Chondrocyte (in vitro differentiated cells): ENCODE data around the gene PLIN3. TPM values are rescaled to one million over a fixed set of nuclear protein-coding genes. Genes with fewer than 3 reads are reported as not detected.

ENCODE experiments used
- DNase-seq: peaks from one replicate; pipeline ENCODE4 v3.0.0; 2021; ENCODE audit warnings: mixed read lengths, low spot score
- H3K27ac Mint-ChIP-seq: one replicate; pipeline ENCODE4 v1.8.0; 2021; ENCODE audit warnings: mild to moderate bottlenecking, moderate library complexity, mixed read lengths; ENCODE audit not compliant: unreplicated experiment
- H3K27me3 Mint-ChIP-seq: 2 replicates; pipeline ENCODE4 v1.8.0; 2021; ENCODE audit warnings: low read depth, mixed read lengths
- H3K36me3 Mint-ChIP-seq: 2 replicates; pipeline ENCODE4 v1.8.0; 2021; ENCODE audit warnings: low read depth, mixed read lengths
- H3K4me1 Mint-ChIP-seq: 2 replicates; pipeline ENCODE4 v1.8.0; 2021; ENCODE audit warnings: low read depth, mild to moderate bottlenecking, mixed read lengths
- H3K4me3 Mint-ChIP-seq: one replicate; pipeline ENCODE4 v1.8.0; 2021; ENCODE audit warnings: mild to moderate bottlenecking, moderate library complexity, mixed read lengths; ENCODE audit not compliant: unreplicated experiment
- H3K9me3 Mint-ChIP-seq: 2 replicates; pipeline ENCODE4 v1.8.0; 2021; ENCODE audit warnings: low read depth, mixed read lengths
- total RNA-seq: library from RNA; stranded (reverse); gene quantifications from 3 replicates; pipeline ENCODE4 v1.2.1, GENCODE V29; 2021
- TF ChIP-seq, protein P1 (sequence below): fragments of 200-600 bp; sonication (generic); IDR thresholded peaks from 2 replicates; pipeline ENCODE4 v1.5.0; 2021; ENCODE audit warnings: antibody characterized with exemption, mild to moderate bottlenecking, moderate library complexity

PLIN3 gene
- total RNA-seq, 1 donor from 2014 or later = 93.2 TPM

DNA sequence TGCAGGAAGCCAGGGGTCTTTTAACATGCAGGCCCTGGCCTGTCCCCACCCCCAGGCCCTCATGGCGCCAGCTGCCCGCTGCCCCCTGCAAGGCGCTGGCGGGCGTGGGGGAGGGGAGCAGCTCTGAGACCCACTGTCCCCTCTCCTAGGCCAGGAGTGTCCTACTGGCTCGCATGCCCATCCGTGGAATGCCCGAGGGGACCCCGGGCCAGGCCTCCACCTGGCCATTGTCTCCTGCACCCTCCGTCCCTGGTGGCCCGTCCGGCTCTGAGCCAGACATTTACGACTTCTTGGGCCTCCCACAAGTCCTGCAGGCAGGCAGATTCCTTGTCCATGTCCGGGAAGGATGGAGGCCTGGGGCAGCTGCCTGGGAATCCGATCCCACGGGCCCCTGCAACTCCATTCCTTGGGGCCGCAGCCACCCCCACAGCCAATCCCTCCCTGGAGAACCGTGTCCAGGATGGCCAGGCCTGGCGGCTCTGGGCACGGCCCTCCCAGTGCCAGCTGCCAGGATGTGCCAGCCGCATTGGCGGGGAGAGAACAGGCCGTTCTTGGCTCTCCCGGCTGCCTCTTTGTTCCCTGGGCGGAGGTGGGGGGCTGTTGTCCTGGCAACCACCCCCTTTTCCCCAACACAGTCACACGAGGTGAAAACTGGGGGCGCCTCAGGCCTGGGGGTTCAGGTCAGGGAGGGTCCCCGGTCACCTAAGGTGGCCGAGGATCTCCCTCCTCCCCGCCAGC lies 10.5 kb upstream of the PLIN3 start:
- Mint-ChIP-seq H3K36me3 (no peaks in the 10 kb centered on the region), H3K4me1 (peaks cover 8% of the 10 kb centered on the region), H3K27me3 (no peaks in the 10 kb centered on the region), H3K4me3 (no peak overlapping the region), H3K9me3 (no peaks in the 10 kb centered on the region), H3K27ac (peak overlapping the region; percentile 32)
- TF ChIP-seq, protein P1, sequence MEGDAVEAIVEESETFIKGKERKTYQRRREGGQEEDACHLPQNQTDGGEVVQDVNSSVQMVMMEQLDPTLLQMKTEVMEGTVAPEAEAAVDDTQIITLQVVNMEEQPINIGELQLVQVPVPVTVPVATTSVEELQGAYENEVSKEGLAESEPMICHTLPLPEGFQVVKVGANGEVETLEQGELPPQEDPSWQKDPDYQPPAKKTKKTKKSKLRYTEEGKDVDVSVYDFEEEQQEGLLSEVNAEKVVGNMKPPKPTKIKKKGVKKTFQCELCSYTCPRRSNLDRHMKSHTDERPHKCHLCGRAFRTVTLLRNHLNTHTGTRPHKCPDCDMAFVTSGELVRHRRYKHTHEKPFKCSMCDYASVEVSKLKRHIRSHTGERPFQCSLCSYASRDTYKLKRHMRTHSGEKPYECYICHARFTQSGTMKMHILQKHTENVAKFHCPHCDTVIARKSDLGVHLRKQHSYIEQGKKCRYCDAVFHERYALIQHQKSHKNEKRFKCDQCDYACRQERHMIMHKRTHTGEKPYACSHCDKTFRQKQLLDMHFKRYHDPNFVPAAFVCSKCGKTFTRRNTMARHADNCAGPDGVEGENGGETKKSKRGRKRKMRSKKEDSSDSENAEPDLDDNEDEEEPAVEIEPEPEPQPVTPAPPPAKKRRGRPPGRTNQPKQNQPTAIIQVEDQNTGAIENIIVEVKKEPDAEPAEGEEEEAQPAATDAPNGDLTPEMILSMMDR = no peak
- no peak for DNase-seq

GRCh38 chr19:4873930-4874329 lies 6.5 kb upstream of the PLIN3 start:
- no peak overlapping the region for H3K4me3 Mint-ChIP-seq
- no peak overlapping the region for H3K27ac Mint-ChIP-seq
- no peaks in the 10 kb centered on the region for H3K27me3 Mint-ChIP-seq
- no peaks in the 10 kb centered on the region for H3K9me3 Mint-ChIP-seq
- peaks cover 25% of the 10 kb centered on the region for H3K4me1 Mint-ChIP-seq
- no peaks in the 10 kb centered on the region for H3K36me3 Mint-ChIP-seq
- no peak for DNase-seq
- TF ChIP-seq, protein P1 = no peak

DNA sequence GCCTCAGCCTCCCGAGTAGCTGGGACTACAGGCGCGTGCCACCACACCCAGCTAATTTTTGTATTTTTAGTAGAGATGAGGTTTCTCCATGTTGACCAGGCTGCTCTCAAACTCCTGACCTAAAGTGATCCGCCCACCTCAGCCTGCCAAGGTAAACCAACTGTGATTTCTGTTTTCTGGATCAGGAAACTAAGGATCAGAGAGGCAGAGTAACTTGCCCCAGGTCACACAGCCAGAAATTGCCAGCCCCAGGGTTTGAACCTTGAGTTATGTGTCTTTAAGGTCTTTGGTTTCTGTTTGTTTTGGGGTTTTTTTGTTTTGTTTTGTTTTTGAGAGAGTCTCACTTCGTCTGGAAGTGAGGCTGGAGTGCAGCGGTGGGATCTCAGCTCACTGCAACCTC lies 4.2 kb upstream of the PLIN3 start:
- DNase-seq = no peak

DNA sequence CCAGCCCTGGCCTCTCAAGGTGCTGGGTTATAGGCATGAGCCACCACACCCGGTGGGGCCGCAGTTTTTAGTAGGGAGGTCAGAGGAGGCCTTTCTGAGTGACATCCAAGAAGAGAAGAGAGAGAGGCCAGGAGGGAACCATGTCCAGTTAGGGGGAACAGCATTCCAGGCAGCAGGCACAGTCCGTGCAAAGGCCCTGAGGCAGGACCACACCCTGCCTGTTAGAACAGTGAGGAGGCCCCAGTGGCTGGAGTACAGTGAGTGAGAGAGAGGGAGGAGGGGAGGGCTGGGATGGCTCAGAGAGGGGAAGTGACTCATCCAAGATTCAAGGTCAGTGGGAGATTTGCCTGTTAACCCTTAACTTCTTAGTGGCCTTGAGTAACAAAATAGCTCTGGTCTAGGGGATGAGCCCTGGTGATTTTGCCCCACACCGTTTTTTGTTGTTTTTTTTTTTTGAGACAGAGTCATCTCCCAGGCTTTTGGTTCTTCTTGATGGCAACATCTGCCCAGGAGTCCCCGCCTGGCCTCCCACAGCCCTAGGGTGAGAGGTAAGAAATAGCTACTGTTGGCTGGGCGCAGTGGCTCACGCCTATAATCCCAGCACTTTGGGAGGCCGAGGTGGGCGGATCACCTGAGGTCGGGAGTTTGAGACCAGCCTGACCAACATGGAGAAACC lies 2.7 kb upstream of the PLIN3 start:
- DNase-seq = no peak
- H3K36me3 Mint-ChIP-seq = no peaks in the 10 kb centered on the region
- peaks cover 31% of the 10 kb centered on the region for H3K4me1 Mint-ChIP-seq
- H3K9me3 Mint-ChIP-seq = no peaks in the 10 kb centered on the region
- TF ChIP-seq, protein P1 = no peak
- no peaks in the 10 kb centered on the region for H3K27me3 Mint-ChIP-seq
- no peak overlapping the region for H3K4me3 Mint-ChIP-seq
- H3K27ac Mint-ChIP-seq = peak overlapping the region; percentile 82

More for the DNA sequence above, 4.2 kb upstream of the PLIN3 start:
- H3K4me1 Mint-ChIP-seq = peaks cover 23% of the 10 kb centered on the region
- no peaks in the 10 kb centered on the region for H3K9me3 Mint-ChIP-seq
- H3K27me3 Mint-ChIP-seq = no peaks in the 10 kb centered on the region
- H3K36me3 Mint-ChIP-seq = no peaks in the 10 kb centered on the region
- H3K4me3 Mint-ChIP-seq = no peak overlapping the region
- TF ChIP-seq, protein P1 = no peak
- H3K27ac Mint-ChIP-seq = no peak overlapping the region

DNA sequence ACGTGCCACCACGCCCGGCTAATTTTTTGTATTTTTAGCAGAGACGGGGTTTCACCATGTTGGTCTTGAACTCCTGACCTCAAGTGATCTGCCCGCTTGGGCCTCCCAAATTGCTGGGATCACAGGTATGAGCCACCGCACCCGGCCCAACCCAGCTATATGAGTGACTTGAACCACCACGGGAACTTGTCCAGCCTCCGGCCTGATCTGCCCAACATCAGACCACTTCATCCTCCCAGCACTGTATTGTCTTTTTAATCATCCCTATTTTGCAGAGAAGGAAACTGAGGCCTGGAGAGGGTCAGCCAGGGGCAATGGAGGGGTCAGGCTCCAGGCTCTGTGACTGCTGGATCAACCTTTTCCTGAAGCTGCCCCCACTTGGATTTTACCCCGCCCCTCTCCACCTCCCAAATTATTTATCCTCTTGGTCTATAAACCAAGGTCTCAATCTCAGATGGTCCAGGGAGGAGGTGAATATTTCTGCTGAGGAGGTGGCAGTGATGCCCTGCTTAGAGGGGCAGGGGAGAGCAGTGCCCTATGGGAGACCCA lies 893 bp upstream of the PLIN3 start:
- Mint-ChIP-seq H3K9me3 (no peaks in the 10 kb centered on the region), H3K4me1 (peaks cover 34% of the 10 kb centered on the region), H3K4me3 (peak overlapping the region; percentile 80), H3K27me3 (no peaks in the 10 kb centered on the region), H3K36me3 (no peaks in the 10 kb centered on the region), H3K27ac (peak overlapping the region; percentile 85)
- TF ChIP-seq, protein P1 = no peak
- DNase-seq = no peak
